AG08395 (cell line): ENCODE results near the gene RASA2.
"Not testable (repeated sequence)": the region's sequence is repeated elsewhere in the genome, so short reads cannot be mapped to it uniquely, and the experiment has no call there.

Experiments
- DNase-seq: peaks from one replicate; pipeline ENCODE4 v3.0.0; 2012; ENCODE audit warnings: mixed read lengths, low spot score

The RASA2 gene

DNA sequence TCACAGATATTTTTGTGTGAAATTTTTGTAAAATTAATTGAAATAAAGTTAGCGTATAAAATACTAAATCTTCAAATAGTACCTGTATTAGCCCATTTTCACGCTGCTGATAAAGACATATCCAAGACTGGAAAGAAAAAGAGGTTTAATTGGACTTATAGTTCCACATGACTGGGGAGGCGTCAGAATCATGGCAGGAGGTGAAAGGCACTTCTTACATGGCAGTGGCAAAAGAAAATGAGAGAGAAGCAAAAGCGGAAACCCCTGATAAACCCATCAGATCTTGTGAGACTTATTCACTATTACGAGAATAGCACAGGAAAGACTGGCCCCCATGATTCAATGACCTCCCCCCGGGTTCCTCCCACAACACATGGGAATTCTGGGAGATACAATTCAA, 49.2 kb downstream of the RASA2 start:
- DNase-seq = not testable (repeated sequence)

- DNase-seq = no peak
These were observed 51.0 kb downstream of the RASA2 start for GRCh38 chr3:141537856-141538255.

- no peak for DNase-seq
These were observed 51.9 kb downstream of the RASA2 start for GRCh38 chr3:141538568-141539240.

GRCh38 chr3:141539431-141540187, 52.8 kb downstream of the RASA2 start:
- DNase-seq = no peak

- DNase-seq = no peak
These were observed 53.7 kb downstream of the RASA2 start for GRCh38 chr3:141540531-141540930.

GRCh38 chr3:141542202-141542969, 55.6 kb downstream of the RASA2 start:
- no peak for DNase-seq

DNA sequence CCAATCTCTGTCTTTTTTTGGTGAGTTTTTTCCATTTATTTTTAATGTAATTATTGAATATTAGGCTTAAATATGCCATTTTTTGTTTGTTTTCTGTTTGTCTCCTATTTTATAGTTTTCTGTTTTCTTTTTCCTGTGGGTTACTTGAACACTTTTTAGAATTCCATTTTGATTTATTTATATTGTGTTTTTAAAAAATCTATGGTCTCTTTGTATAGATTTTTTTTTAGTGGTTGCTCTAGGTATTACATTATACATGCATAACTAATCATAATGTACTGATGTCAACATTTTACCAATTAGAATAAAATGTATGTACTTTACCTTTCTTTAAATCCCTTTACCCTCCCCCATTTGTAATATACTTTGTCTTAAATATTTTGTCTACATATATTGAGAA, 56.2 kb downstream of the RASA2 start:
- no peak for DNase-seq

- DNase-seq = no peak
These were observed 57.9 kb downstream of the RASA2 start for GRCh38 chr3:141544697-141545096.

- DNase-seq = no peak
These were observed 59.3 kb downstream of the RASA2 start for GRCh38 chr3:141546081-141546480.

DNA sequence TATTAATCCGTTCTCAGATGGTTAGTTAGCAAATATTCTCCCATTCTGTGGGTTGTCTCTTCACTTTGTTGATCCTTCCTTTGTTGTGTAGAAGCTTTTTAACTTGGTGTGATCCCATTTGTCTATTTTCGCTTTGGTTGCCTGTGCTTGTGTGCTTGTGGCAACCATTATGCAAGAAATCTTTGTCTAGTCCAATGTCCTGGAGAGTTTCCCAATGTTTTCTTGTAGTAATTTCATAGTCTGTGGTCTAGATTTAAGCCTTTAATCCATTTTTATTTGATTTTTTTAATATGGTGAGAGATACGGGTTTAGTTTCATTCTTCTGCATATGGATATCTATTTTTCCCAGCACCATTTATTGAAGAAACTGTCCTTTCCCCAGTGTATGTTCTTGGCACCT, 59.8 kb downstream of the RASA2 start:
- DNase-seq = no peak

DNA sequence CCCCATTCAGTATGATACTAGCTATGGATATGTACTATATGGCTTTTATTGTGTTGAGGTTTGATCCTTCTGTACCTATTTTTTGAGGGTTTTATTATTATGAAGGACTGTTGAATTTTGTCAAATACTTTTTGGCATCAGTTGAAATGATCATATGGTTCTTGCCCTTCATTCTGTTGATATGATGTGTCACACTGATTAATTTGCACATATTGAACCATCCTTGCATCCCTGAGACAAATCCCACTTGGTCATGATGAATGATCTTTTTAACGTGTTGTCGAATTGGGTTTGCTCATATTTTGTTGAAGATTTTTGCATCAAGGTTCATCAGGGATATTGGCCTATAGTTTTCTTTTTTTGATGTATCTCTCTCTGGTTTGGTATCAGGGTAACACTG, 61.0 kb downstream of the RASA2 start:
- DNase-seq = no peak

GRCh38 chr3:141550926-141551665, 64.3 kb downstream of the RASA2 start:
- DNase-seq = no peak

DNA sequence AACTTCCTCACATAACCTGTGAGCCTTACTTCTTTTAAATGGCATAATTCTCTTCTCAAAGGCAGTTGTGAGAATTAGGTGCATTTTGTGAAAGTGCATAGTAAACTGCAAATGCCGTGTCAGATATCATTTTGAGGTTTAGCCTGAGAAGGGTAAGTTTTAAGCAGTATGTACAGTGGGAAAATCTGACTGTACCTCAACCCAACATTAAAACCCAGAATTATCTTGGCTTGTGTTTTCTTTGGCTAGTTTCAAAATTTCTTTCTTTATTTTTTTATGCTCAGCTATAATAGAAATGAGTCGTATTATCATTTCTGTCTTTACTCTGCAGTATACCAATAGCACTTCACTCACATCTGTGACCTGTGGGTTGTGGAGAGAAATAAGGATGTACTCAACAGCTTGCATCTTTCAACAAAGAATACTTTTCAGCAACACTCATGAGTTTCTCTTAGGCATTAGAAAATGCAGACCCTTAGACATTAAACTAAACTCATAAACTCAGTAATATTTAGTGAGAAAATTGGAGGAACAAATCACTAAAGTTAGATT, 65.7 kb downstream of the RASA2 start:
- DNase-seq = no peak

- no peak for DNase-seq
These were observed 66.2 kb downstream of the RASA2 start for GRCh38 chr3:141553055-141553454.

- DNase-seq = no peak
These were observed 69.2 kb downstream of the RASA2 start for GRCh38 chr3:141556034-141556433.

DNA sequence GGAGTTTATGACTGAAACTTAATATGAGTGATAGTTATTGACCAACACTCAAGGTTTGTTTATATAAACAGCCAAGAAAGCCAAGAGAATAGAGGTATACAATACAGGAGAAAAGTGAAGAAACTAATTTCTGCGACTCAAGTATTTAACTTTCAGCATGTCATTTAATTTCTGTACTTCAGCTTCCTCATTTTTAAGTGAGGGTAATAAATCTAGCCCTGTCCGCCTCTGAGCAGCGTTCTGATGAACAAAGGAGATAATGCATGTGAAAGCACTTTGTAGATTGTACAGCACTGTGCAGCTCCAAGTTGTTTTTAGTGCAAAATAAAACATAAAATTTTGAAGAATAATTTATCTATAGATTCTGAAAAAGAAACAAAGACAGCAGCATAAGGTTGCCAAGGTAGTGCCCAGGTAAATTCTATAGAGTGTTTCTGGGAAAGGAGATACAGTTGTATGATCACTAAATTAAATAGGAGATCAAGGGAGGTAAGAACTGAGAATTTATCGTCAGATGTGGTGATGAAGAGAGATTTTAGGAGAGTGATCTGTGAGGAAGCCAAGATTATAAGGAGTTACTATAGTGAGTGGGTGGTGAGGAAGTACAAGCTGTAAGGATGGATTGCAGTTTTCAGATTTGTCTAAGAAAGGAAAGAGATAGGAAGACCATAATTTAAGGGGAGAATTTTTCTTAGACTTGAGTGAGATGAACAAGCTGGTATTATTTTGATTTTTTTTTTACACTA, 71.3 kb downstream of the RASA2 start:
- DNase-seq = no peak

DNA sequence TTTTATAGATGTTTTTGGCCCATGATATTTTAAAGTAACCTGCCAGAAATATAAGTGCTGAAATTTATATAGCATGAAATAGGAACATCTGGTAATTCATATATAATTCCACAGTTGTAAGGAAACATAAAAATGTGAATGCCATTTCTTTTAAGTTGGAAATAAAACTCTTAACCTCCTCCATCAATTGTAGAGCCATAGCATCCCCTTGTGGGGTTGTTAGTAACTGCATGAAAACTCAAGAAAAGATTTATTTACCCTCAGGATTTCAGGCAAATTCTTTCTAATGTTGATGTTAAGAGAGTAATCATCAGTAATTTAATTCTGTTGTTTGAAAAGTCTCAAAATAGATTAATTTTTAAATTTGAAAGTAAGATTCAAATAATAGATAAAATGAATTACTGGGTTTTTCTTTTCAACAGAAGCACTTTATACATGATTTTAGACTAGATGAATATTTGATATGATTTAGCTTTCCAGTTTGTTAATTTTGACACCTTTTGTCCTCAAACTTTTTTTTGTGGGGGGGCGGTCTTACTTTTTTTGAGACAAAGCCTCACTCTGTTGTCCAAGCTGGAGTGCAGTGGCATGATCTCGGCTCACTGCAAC, 74.7 kb downstream of the RASA2 start:
- DNase-seq = peak; percentile 50

DNA sequence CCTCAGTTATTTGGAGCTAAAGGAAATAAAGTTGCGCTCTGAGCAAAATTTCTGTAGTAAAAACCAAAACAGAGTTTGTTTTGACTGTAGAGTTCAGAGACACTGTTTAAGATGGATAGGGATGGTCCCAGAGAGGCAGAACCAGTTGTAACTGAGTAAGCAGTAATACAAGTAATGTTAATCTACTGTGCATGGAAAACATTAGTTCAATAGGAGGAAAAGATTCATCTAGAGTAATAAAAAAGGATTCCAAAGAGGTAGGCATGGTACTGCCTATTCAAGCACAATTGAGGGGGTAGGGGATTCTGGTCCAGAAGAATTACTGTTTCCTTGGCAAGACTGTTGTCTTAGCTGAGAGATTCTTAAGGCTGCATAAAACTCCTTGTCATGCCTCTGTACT, 77.4 kb downstream of the RASA2 start:
- no peak for DNase-seq

- no peak for DNase-seq
These were observed 83.2 kb downstream of the RASA2 start for GRCh38 chr3:141570068-141570467.

DNA sequence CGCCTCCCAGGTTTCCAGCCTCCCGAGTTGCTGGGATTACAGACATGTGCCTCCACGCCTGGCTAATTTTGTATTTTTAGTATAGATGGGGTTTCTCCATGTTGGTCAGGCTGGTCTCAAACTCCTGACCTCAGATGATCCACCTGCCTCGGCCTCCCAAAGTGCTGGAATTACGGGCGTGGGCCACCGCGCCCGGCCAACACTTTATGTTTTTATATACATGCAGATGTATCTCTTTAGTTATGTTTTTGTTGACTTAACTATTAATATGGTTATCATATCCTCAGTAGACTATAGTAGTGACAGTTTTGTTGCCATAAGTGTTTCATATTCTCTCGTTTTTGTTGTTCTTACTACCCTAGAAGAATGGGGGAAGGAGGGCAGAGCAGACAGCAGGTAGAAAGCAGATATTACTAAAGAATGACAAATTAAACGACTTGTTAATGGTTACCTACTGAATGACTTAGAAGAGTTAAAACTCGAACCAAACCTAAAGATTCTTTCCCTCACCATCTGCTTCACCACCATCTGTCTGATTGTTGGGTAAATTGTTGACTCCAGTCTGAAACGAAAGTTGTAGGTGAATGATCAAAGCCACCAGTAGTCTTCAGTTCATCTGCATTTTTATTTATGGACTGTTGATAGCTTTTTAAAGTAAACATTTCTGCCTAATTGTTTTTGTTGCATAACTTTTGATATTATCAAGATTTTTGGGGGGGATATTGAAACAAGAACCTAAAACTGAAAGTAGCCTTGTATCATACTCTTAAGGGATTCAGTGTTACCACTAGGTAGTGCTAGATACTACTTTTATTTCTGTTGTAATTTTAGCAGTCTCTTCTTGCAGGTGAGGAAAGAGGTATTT, 89.3 kb downstream of the RASA2 start:
- peak; percentile 36 for DNase-seq
